Ishikawa (cell line): Measurements from ENCODE around the gene TLN1.

Source experiments
- CEBPB ChIP-seq: IDR thresholded peaks from 2 replicates; pipeline ENCODE4 v1.6.1; 2012
- CREB1 ChIP-seq: IDR thresholded peaks from 2 replicates; pipeline ENCODE4 v1.6.1; 2012; ENCODE audit warnings: low read depth
- EP300 ChIP-seq: IDR thresholded peaks from 2 replicates; pipeline ENCODE4 v1.6.1; 2012; ENCODE audit warnings: borderline replicate concordance
- FOXM1 ChIP-seq: IDR thresholded peaks from 2 replicates; pipeline ENCODE4 v1.6.1; 2012; ENCODE audit warnings: low read depth, borderline replicate concordance
- NFIC ChIP-seq: IDR thresholded peaks from 2 replicates; pipeline ENCODE4 v1.6.1; 2012
- RAD21 ChIP-seq: IDR thresholded peaks from 2 replicates; pipeline ENCODE4 v1.6.1; 2012; ENCODE audit warnings: low read depth
- REST ChIP-seq: IDR thresholded peaks from 2 replicates; pipeline ENCODE4 v1.6.1; 2012; ENCODE audit warnings: low read depth, mild to moderate bottlenecking
- TAF1 ChIP-seq: IDR thresholded peaks from 2 replicates; pipeline ENCODE4 v1.6.1; 2012; ENCODE audit warnings: low read depth, mild to moderate bottlenecking
- TCF12 ChIP-seq: IDR thresholded peaks from 2 replicates; pipeline ENCODE4 v1.6.1; 2012; ENCODE audit warnings: low read depth
- USF1 ChIP-seq: IDR thresholded peaks from 2 replicates; pipeline ENCODE4 v1.6.1; 2012
- YY1 ChIP-seq: IDR thresholded peaks from 2 replicates; pipeline ENCODE4 v1.6.1; 2012; ENCODE audit warnings: low read depth
- TF ChIP-seq, protein P1 (sequence below): IDR thresholded peaks from 2 replicates; pipeline ENCODE4 v1.6.1; 2012

GRCh38 chr9:35666045-35666444 lies 66.0 kb downstream of the TLN1 start:
- TF ChIP-seq REST (no peak), CREB1 (no peak), USF1 (no peak), TAF1 (no peak), CEBPB (no peak), YY1 (no peak), FOXM1 (no peak), TCF12 (no peak), EP300 (no peak), NFIC (peak; percentile 85), RAD21 (no peak)
- TF ChIP-seq, protein P1, sequence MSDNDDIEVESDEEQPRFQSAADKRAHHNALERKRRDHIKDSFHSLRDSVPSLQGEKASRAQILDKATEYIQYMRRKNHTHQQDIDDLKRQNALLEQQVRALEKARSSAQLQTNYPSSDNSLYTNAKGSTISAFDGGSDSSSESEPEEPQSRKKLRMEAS, result no peak
